ENCODE results near the gene KLK5.
A peak's percentile ranks its signal among the peaks of the same experiment; 100 is the strongest.

KLK5 gene

DNA sequence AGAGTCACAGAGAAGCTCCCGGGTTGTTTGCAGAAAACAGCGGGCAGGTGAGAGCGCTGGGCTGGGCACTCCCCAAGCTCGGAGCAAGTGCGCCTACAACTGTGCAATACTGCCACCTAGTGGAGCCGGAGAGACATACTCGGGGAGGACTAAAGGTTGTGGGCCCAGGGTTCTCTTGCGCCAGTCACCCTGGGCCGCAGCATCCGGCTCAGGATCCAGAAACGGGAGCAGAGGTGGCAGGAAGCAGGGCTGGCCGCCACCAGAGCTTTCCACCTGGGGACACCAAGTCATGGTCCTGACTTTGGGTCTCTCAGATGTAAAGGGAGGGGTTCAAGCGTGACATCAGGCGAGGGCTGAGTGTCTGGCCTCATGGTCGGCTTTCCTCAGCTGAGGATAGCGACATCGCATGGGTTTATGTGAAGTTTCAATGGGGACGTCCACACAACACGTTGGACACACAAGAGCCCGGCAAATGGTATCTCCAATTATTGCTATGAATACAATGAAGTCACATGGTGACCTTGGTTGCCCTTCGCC is 30.5 kb downstream of the KLK5 start:
- Histone ChIP-seq H2AFZ (ENCODE audit: low read depth) (no peak overlapping the region), H4K20me1 (ENCODE audit: insufficient read depth) (no peaks in the 10 kb centered on the region), H3K4me3 (IDR thresholded peaks at IDR 0.05; ENCODE audit: insufficient read depth, low read depth, low read length) (no peak overlapping the region), H3K27me3 (ENCODE audit: insufficient read depth, low read depth) (peaks cover 6% of the 10 kb centered on the region; the same call in 1 of the 2 replicates), H3K79me2 (ENCODE audit: insufficient read depth, low read depth) (no peaks in the 10 kb centered on the region), H3K36me3 (ENCODE audit: insufficient read depth) (no peaks in the 10 kb centered on the region), H3K9ac (no peak overlapping the region), H3K27ac (no peak overlapping the region), H3K4me1 (ENCODE audit: low read depth, poor library complexity, severe bottlenecking) (no peaks in the 10 kb centered on the region), H3K4me2 (no peak overlapping the region)
- TF ChIP-seq, protein P1, sequence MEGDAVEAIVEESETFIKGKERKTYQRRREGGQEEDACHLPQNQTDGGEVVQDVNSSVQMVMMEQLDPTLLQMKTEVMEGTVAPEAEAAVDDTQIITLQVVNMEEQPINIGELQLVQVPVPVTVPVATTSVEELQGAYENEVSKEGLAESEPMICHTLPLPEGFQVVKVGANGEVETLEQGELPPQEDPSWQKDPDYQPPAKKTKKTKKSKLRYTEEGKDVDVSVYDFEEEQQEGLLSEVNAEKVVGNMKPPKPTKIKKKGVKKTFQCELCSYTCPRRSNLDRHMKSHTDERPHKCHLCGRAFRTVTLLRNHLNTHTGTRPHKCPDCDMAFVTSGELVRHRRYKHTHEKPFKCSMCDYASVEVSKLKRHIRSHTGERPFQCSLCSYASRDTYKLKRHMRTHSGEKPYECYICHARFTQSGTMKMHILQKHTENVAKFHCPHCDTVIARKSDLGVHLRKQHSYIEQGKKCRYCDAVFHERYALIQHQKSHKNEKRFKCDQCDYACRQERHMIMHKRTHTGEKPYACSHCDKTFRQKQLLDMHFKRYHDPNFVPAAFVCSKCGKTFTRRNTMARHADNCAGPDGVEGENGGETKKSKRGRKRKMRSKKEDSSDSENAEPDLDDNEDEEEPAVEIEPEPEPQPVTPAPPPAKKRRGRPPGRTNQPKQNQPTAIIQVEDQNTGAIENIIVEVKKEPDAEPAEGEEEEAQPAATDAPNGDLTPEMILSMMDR (conservative IDR thresholded peaks at IDR 0.05; ENCODE audit: low read depth, low read length) = peak; percentile 56

DNA sequence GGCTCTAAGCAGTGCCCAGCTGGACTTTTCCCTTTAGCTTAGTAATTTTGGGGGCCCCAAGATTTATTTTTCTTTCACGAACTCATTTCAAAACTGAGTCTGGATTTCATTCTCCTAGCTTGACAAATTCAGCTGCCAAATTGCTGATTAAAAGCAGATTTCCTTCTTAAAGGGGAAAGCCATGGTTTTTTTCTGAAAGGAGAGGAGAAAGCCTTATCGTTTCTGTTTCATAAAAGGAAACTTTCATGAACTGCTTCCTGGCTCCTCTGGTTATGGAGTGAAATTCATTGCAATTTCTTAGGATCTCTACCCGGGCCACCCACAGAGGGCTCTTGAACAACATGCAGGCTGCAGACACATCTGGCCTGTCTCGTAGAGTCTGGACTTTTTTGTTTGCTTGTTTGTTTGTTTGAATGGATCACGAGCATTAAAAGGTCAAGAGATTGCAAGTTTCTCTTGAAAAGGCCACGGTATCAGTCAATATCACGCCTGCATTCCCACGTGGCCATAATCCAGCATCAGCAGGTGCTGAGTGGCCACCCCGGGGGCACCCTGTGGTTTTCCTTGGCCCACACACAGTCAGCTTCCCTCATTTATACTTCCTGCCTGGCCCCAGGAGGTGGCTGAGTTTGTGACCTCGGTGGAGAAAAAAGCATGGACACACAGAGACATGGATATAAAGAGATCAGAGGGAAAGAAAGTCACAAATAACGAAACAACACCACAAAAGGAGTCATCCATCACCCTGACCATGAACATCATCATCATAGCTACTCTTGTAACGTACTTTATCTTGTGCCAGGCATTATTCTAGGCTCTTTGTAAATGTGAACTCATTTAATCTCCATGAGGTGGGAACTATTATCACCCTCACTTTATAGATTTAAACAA is 31.2 kb downstream of the KLK5 start:
- Histone ChIP-seq H3K4me3 (IDR thresholded peaks at IDR 0.05; ENCODE audit: insufficient read depth, low read depth, low read length) (no peak overlapping the region), H3K4me2 (no peak overlapping the region)

DNA sequence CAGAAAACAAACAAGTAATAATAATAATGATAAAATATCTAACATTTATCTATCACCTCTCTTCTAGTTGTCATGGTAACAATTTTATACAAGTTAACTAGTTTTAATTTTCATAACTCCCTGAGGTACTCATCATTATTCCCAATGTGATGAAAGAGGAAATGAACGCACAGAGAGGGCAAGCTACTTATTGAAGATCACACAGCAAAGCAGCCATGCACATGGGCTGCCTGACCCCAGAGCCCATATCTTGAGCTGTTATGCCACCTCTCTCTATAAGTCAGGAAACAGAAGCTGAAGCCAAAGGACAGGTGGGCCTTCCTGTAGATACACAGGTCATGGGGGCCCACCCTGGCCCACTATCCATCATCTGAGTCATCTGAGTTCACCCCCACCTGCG is 36.8 kb downstream of the KLK5 start:
- Histone ChIP-seq H3K36me3 (ENCODE audit: insufficient read depth) (no peaks in the 10 kb centered on the region), H3K4me3 (IDR thresholded peaks at IDR 0.05; ENCODE audit: insufficient read depth, low read depth, low read length) (no peak overlapping the region), H2AFZ (ENCODE audit: low read depth) (no peak overlapping the region), H3K27me3 (ENCODE audit: insufficient read depth, low read depth) (peaks cover 2% of the 10 kb centered on the region; the same call in 1 of the 2 replicates), H4K20me1 (ENCODE audit: insufficient read depth) (no peaks in the 10 kb centered on the region), H3K4me2 (no peak overlapping the region), H3K27ac (no peak overlapping the region), H3K79me2 (ENCODE audit: insufficient read depth, low read depth) (no peaks in the 10 kb centered on the region), H3K9ac (no peak overlapping the region), H3K4me1 (ENCODE audit: low read depth, poor library complexity, severe bottlenecking) (no peaks in the 10 kb centered on the region)
- TF ChIP-seq, protein P1 (conservative IDR thresholded peaks at IDR 0.05; ENCODE audit: low read depth, low read length) = no peak

More for the DNA sequence above, 31.2 kb downstream of the KLK5 start:
- Histone ChIP-seq H2AFZ (ENCODE audit: low read depth) (no peak overlapping the region), H3K27ac (no peak overlapping the region), H3K4me1 (ENCODE audit: low read depth, poor library complexity, severe bottlenecking) (no peaks in the 10 kb centered on the region), H3K79me2 (ENCODE audit: insufficient read depth, low read depth) (no peaks in the 10 kb centered on the region), H3K36me3 (ENCODE audit: insufficient read depth) (no peaks in the 10 kb centered on the region), H4K20me1 (ENCODE audit: insufficient read depth) (no peaks in the 10 kb centered on the region), H3K27me3 (ENCODE audit: insufficient read depth, low read depth) (peaks cover 6% of the 10 kb centered on the region; the same call in 1 of the 2 replicates), H3K9ac (no peak overlapping the region)
- TF ChIP-seq, protein P1 (conservative IDR thresholded peaks at IDR 0.05; ENCODE audit: low read depth, low read length) = no peak

DNA sequence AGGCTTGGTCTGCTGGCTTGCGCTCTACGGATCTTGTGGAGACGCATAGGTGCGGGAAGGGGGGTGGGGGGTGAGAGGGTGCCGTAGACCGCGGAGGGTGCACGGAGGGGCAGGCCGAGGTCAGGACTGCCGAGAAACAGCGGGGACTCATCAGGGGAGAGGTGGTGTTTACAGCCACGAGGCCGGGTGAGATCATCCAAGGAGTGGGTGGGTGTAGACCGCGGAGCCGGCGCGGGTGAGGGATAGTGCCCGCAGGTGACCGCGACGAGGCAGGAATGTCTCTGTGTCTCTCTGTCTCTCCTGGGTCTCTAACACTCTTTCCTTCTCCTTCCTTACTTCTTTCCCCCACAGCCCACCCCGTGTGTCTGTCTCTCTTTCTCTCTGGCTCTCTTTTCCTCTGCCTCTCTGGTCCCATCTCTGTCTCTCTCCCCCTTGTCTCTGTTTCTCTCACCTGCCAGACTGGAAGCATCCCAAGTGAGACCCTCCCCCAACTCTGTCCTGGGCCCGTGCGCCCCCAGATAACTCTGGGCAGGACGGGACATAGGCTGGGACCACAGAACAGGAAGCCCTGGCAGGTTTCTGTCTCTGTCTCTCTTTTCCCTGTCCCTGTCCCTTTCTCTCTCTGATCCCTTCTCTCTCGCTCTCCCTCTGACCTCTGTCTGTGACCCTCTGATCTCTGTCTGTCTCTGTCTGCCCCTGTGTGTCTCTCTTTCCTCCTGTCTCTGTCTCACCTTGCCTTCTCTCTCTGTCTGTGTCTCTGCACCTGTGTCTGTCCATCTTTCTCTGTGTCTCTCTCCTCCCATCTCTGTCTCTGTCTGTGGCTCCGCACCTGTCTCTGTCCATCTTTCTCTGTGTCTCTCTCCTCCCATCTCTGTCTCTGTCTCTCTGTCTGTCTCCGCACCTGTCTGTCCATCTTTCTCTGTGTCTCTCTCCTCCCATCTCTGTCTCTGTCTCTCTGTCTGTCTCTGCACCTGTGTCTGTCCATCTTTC is 39.8 kb downstream of the KLK5 start:
- H3K27ac ChIP-seq = no peak overlapping the region
- no peaks in the 10 kb centered on the region for H4K20me1 ChIP-seq (ENCODE audit: insufficient read depth)
- no peak overlapping the region for H3K4me3 ChIP-seq (IDR thresholded peaks at IDR 0.05; ENCODE audit: insufficient read depth, low read depth, low read length)
- no peaks in the 10 kb centered on the region for H3K4me1 ChIP-seq (ENCODE audit: low read depth, poor library complexity, severe bottlenecking)
- H2AFZ ChIP-seq (ENCODE audit: low read depth) = no peak overlapping the region
- no peak overlapping the region for H3K9ac ChIP-seq
- H3K27me3 ChIP-seq (ENCODE audit: insufficient read depth, low read depth) = no peaks in the 10 kb centered on the region; the same call in 1 of the 2 replicates
- no peak overlapping the region for H3K4me2 ChIP-seq
- no peaks in the 10 kb centered on the region for H3K36me3 ChIP-seq (ENCODE audit: insufficient read depth)
- H3K79me2 ChIP-seq (ENCODE audit: insufficient read depth, low read depth) = no peaks in the 10 kb centered on the region
- TF ChIP-seq, protein P1 (conservative IDR thresholded peaks at IDR 0.05; ENCODE audit: low read depth, low read length) = no peak

Data from KMS-11 (cell line).